Mesodermal cell (in vitro differentiated cells): ENCODE data around the gene CLDN17.

Source experiments
- H3K27ac ChIP-seq: 2 replicates; pipeline ENCODE4 v1.7.0; 2013; ENCODE audit warnings: mild to moderate bottlenecking, low read depth, low read length, moderate library complexity; ENCODE audit not compliant: severe bottlenecking
- H3K36me3 ChIP-seq: 2 replicates; pipeline ENCODE4 v1.7.1; 2013; ENCODE audit warnings: mild to moderate bottlenecking, low read length, moderate library complexity; ENCODE audit not compliant: control insufficient read depth, insufficient read depth
- H3K4me1 ChIP-seq: one replicate; pipeline ENCODE4 v1.7.1; 2013; ENCODE audit warnings: mild to moderate bottlenecking, low read length; ENCODE audit not compliant: insufficient read depth, control insufficient read depth, poor library complexity, severe bottlenecking
- H3K4me3 ChIP-seq: 2 replicates; pipeline ENCODE4 v1.7.0; 2013; ENCODE audit warnings: low read length, control low read depth, mild to moderate bottlenecking; ENCODE audit not compliant: insufficient read depth, poor library complexity, severe bottlenecking; ENCODE audit errors: extremely low read depth
- H3K9me3 ChIP-seq: 2 replicates; pipeline ENCODE4 v1.7.1; 2013; ENCODE audit warnings: mild to moderate bottlenecking, low read length, moderate library complexity; ENCODE audit not compliant: control insufficient read depth
- WGBS, 2 experiments: methylation state at CpG; one replicate each; pipeline ENCODE4 v1.1.5; 2013; ENCODE audit warnings: missing lambda C conversion rate in 2 of 2; ENCODE audit not compliant: insufficient coverage in 2 of 2; 5-methylcytosine and 5-hydroxymethylcytosine counted together

The CLDN17 gene

GRCh38 chr21:30126576-30126975 lies 40.0 kb downstream of the CLDN17 start:
- Histone ChIP-seq H3K27ac (no peak overlapping the region), H3K4me1 (no peaks in the 10 kb centered on the region), H3K4me3 (no peak overlapping the region), H3K36me3 (no peaks in the 10 kb centered on the region), H3K9me3 (no peaks in the 10 kb centered on the region)

DNA sequence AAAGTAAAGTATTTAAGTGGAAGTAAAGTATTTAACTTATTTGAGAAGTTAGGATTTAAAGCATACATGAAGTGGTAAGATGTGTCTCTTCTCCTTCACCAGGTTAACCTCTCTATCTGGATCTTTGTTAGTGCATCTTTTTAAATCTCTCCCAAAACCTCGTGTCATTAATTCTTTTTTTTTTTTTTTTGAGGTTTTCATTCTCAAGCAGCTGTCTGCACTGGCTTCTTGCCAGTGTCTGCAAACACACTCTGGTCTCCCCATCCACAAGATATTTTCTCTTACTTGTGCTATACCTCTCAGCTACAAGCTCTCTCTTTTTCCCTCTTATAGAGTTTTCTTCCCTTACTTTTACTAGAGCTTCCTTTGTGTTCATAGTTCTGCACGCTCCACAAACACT lies 49.0 kb downstream of the CLDN17 start:
- no peaks in the 10 kb centered on the region for H3K4me1 ChIP-seq
- no peaks in the 10 kb centered on the region for H3K9me3 ChIP-seq
- no peak overlapping the region for H3K4me3 ChIP-seq
- H3K27ac ChIP-seq: no peak overlapping the region
- H3K36me3 ChIP-seq: no peaks in the 10 kb centered on the region
- WGBS, 2 experiments: 80 to 91% methylated on average over 1 of the region's 2 CpGs

- Histone ChIP-seq H3K9me3 (no peaks in the 10 kb centered on the region), H3K36me3 (no peaks in the 10 kb centered on the region), H3K4me1 (no peaks in the 10 kb centered on the region), H3K27ac (no peak overlapping the region), H3K4me3 (no peak overlapping the region)
- 82 to 96% methylated on average over 3 of the region's 3 CpGs for WGBS, 2 experiments
These were observed 50.1 kb downstream of the CLDN17 start for GRCh38 chr21:30116479-30116878.
